ENCODE results near the gene DAPL1. TPM values are rescaled to one million over a fixed set of nuclear protein-coding genes. Genes with fewer than 3 reads are reported as not detected.

DAPL1 gene
- polyA plus RNA-seq (2012; ENCODE audit: insufficient read depth, insufficient read length) = not detected

GRCh38 chr2:158795195-158795924, at the start of gene DAPL1:
DAPL1 (plus strand) TSS chr2:158795317; CDS start chr2:158795373, 56 bp downstream.
- DNase-seq (ENCODE audit: low read depth, low spot score) = peak; percentile 16

GRCh38 chr2:158745866-158746382, 49.2 kb upstream of the DAPL1 start:
- H3K4me3 ChIP-seq (ENCODE audit: low read length) = no peak overlapping the region
- no peak for DNase-seq (ENCODE audit: low read depth, low spot score)

More at GRCh38 chr2:158795195-158795924, at the start of gene DAPL1:
- H3K4me3 ChIP-seq (ENCODE audit: low read length) = peak within 1 kb of the TSS; percentile 30

- no peak for DNase-seq (ENCODE audit: low read depth, low spot score)
These were observed 48.6 kb upstream of the DAPL1 start for GRCh38 chr2:158746488-158746887.

GRCh38 chr2:158747281-158747680, 47.8 kb upstream of the DAPL1 start:
- no peak overlapping the region for H3K4me3 ChIP-seq (ENCODE audit: low read length)
- DNase-seq (ENCODE audit: low read depth, low spot score) = no peak

More at GRCh38 chr2:158746488-158746887, 48.6 kb upstream of the DAPL1 start:
- no peak overlapping the region for H3K4me3 ChIP-seq (ENCODE audit: low read length)

GRCh38 chr2:158748926-158749590, 46.1 kb upstream of the DAPL1 start:
- no peak overlapping the region for H3K4me3 ChIP-seq (ENCODE audit: low read length)
- no peak for DNase-seq (ENCODE audit: low read depth, low spot score)

GRCh38 chr2:158750458-158751125, 44.5 kb upstream of the DAPL1 start:
- H3K4me3 ChIP-seq (ENCODE audit: low read length) = no peak overlapping the region
- DNase-seq (ENCODE audit: low read depth, low spot score) = no peak

GRCh38 chr2:158753641-158754611, 41.2 kb upstream of the DAPL1 start:
- peak; percentile 53 for DNase-seq (ENCODE audit: low read depth, low spot score)
- no peak overlapping the region for H3K4me3 ChIP-seq (ENCODE audit: low read length)

- no peak overlapping the region for H3K4me3 ChIP-seq (ENCODE audit: low read length)
- DNase-seq (ENCODE audit: low read depth, low spot score) = no peak
These were observed 39.6 kb upstream of the DAPL1 start for GRCh38 chr2:158755310-158756087.

- no peak for DNase-seq (ENCODE audit: low read depth, low spot score)
These were observed 38.8 kb upstream of the DAPL1 start for GRCh38 chr2:158756331-158756730.

GRCh38 chr2:158756976-158757375, 38.1 kb upstream of the DAPL1 start:
- no peak for DNase-seq (ENCODE audit: low read depth, low spot score)
- H3K4me3 ChIP-seq (ENCODE audit: low read length) = no peak overlapping the region

More at GRCh38 chr2:158756331-158756730, 38.8 kb upstream of the DAPL1 start:
- H3K4me3 ChIP-seq (ENCODE audit: low read length) = no peak overlapping the region

GRCh38 chr2:158760887-158761286, 34.2 kb upstream of the DAPL1 start:
- no peak for DNase-seq (ENCODE audit: low read depth, low spot score)
- no peak overlapping the region for H3K4me3 ChIP-seq (ENCODE audit: low read length)

GRCh38 chr2:158761621-158762020, 33.5 kb upstream of the DAPL1 start:
- H3K4me3 ChIP-seq (ENCODE audit: low read length) = no peak overlapping the region
- DNase-seq (ENCODE audit: low read depth, low spot score) = no peak

GRCh38 chr2:158762336-158762735, 32.8 kb upstream of the DAPL1 start:
- DNase-seq (ENCODE audit: low read depth, low spot score) = peak; percentile 6

GRCh38 chr2:158766524-158766923, 28.6 kb upstream of the DAPL1 start:
- no peak overlapping the region for H3K4me3 ChIP-seq (ENCODE audit: low read length)
- no peak for DNase-seq (ENCODE audit: low read depth, low spot score)

More at GRCh38 chr2:158762336-158762735, 32.8 kb upstream of the DAPL1 start:
- no peak overlapping the region for H3K4me3 ChIP-seq (ENCODE audit: low read length)

- no peak overlapping the region for H3K4me3 ChIP-seq (ENCODE audit: low read length)
- no peak for DNase-seq (ENCODE audit: low read depth, low spot score)
These were observed 22.6 kb upstream of the DAPL1 start for GRCh38 chr2:158772306-158773078.

GRCh38 chr2:158773121-158773520, 22.0 kb upstream of the DAPL1 start:
- no peak for DNase-seq (ENCODE audit: low read depth, low spot score)
- no peak overlapping the region for H3K4me3 ChIP-seq (ENCODE audit: low read length)

GRCh38 chr2:158774681-158775080, 20.4 kb upstream of the DAPL1 start:
- H3K4me3 ChIP-seq (ENCODE audit: low read length) = no peak overlapping the region
- DNase-seq (ENCODE audit: low read depth, low spot score) = no peak
